SK-N-SH (cell line): Measurements from ENCODE around the gene ASGR1. TPM values are rescaled to one million over a fixed set of nuclear protein-coding genes. Genes with fewer than 3 reads are reported as not detected.
"Not testable (repeated sequence)": the region's sequence is repeated elsewhere in the genome, so short reads cannot be mapped to it uniquely, and the experiment has no call there.

ENCODE experiments used
- CTCF ChIA-PET: fragments of 300-600, 350-600 bp; formaldehyde crosslinking; extraction: SDS; loops from one replicate; lab custom pipeline; 2021; lab: Yijun Ruan, JAX
- POLR2A ChIA-PET: fragments of 350-600 bp; sonication (Branson Sonifier 250); formaldehyde crosslinking; extraction: SDS; loops from one replicate; lab custom pipeline; 2020; ENCODE audit warnings: antibody characterized with exemption, inconsistent platforms; lab: Yijun Ruan, JAX
- DNase-seq: peaks from one replicate; pipeline ENCODE4 v3.0.0; 2012
- H2AFZ ChIP-seq: fragments of 200-600 bp; sonication (generic); 2 replicates; pipeline ENCODE4 v1.8.1; 2016; ENCODE audit warnings: antibody characterized with exemption, mild to moderate bottlenecking, low read depth
- H3F3A ChIP-seq: fragments of 200-600 bp; sonication (generic); replicated peaks from 2 replicates; pipeline ENCODE3; 2016; ENCODE audit warnings: antibody characterized with exemption, mild to moderate bottlenecking; ENCODE audit not compliant: insufficient read depth
- H3K27ac ChIP-seq, 2 experiments: fragments of 200-500 bp in 1 of 2; fragments of 200-600 bp in 1 of 2; sonication (Bioruptor generic) in 1 of 2; sonication (generic), shearing (Covaris generic) in 1 of 2; 2 replicates each; pipeline versions ENCODE4 v1.5.1 to v1.6.1; 2014 to 2016; ENCODE audit warnings: low read depth in 2 of 2, inconsistent platforms in 1 of 2, low read length in 1 of 2, mild to moderate bottlenecking in 1 of 2, mixed read lengths in 1 of 2
- H3K27me3 ChIP-seq: fragments of 200-600 bp; sonication (generic), shearing (Covaris generic); 2 replicates; pipeline ENCODE4 v1.6.1; 2016; ENCODE audit warnings: mixed run types; ENCODE audit not compliant: insufficient read depth
- H3K36me3 ChIP-seq, 2 experiments: fragments of 200-500 bp in 1 of 2; fragments of 200-600 bp in 1 of 2; sonication (Bioruptor generic) in 1 of 2; sonication (generic) in 1 of 2; replicated peaks in 1 of 2; 2 replicates each; pipeline versions ENCODE3 to v1.5.1; 2014 to 2016; ENCODE audit warnings: low read length in 1 of 2, mild to moderate bottlenecking in 1 of 2; ENCODE audit not compliant: insufficient read depth in 2 of 2, control insufficient read depth in 1 of 2
- H3K4me1 ChIP-seq, 2 experiments: fragments of 200-500 bp in 1 of 2; fragments of 200-600 bp in 1 of 2; sonication (Bioruptor generic) in 1 of 2; sonication (generic), shearing (Covaris generic) in 1 of 2; 2 replicates each; pipeline versions ENCODE4 v1.5.1 to v1.6.1; 2014 to 2016; ENCODE audit warnings: low read depth in 1 of 2, low read length in 1 of 2, mixed run types in 1 of 2; ENCODE audit not compliant: insufficient read depth in 2 of 2, control insufficient read depth in 1 of 2
- H3K4me2 ChIP-seq: fragments of 200-600 bp; sonication (generic), shearing (Covaris generic); 2 replicates; pipeline ENCODE4 v1.6.1; 2017; ENCODE audit warnings: mixed run types
- H3K4me3 ChIP-seq, 2 experiments: fragments of 200-500 bp in 1 of 2; fragments of 200-600 bp in 1 of 2; sonication (Bioruptor generic) in 1 of 2; sonication (generic), shearing (Covaris generic) in 1 of 2; 2 replicates each; pipeline versions ENCODE4 v1.5.1 to v1.8.1; 2014 to 2016; ENCODE audit warnings: low read depth in 2 of 2, inconsistent platforms in 1 of 2, low read length in 1 of 2, mild to moderate bottlenecking in 1 of 2, mixed read lengths in 1 of 2, moderate library complexity in 1 of 2
- H3K79me2 ChIP-seq: fragments of 200-600 bp; sonication (generic); 2 replicates; pipeline ENCODE4 v1.8.1; 2017; ENCODE audit warnings: mild to moderate bottlenecking; ENCODE audit not compliant: insufficient read depth
- H3K9ac ChIP-seq: fragments of 200-600 bp; sonication (generic); 2 replicates; pipeline ENCODE4 v1.6.1; 2017; ENCODE audit warnings: mixed run types
- H3K9me2 ChIP-seq: fragments of 200-600 bp; sonication (generic); 2 replicates; pipeline ENCODE4 v1.6.1; 2017; ENCODE audit warnings: mixed run types
- H3K9me3 ChIP-seq: fragments of 200-600 bp; sonication (generic); 2 replicates; pipeline ENCODE4 v1.6.1; 2017; ENCODE audit warnings: mixed run types, mild to moderate bottlenecking, moderate library complexity
- H4K20me1 ChIP-seq: fragments of 200-600 bp; sonication (generic); 2 replicates; pipeline ENCODE4 v1.6.1; 2017; ENCODE audit warnings: mild to moderate bottlenecking, mixed run types; ENCODE audit not compliant: insufficient read depth
- EP300 ChIP-seq, 2 experiments: IDR thresholded peaks; 2 replicates each; pipeline versions ENCODE4 v1.4.0 to v1.6.1; 2012; ENCODE audit warnings: borderline replicate concordance in 1 of 2, low read depth in 1 of 2, low read length in 1 of 2
- FOSL2 ChIP-seq: IDR thresholded peaks from 2 replicates; pipeline ENCODE4 v1.4.0; 2012; ENCODE audit warnings: low read depth, mild to moderate bottlenecking, moderate library complexity, borderline replicate concordance
- GATA2 ChIP-seq: sonication (generic); formaldehyde crosslinking; IDR thresholded peaks from 2 replicates; pipeline ENCODE4 v1.5.0; 2020; ENCODE audit warnings: mild to moderate bottlenecking, missing genetic modification reagents
- JUND ChIP-seq: IDR thresholded peaks from 2 replicates; pipeline ENCODE4 v1.4.0; 2012
- MEF2A ChIP-seq: IDR thresholded peaks from 2 replicates; pipeline ENCODE4 v1.4.0; 2012; ENCODE audit warnings: low read depth, borderline replicate concordance
- POLR2AphosphoS5 ChIP-seq: IDR thresholded peaks from 2 replicates; pipeline ENCODE4 v1.6.1; 2012; ENCODE audit warnings: low read depth, low read length
- RCOR1 ChIP-seq: fragments of 150-350 bp; IDR thresholded peaks from 2 replicates; pipeline ENCODE4 v1.6.1; 2017; ENCODE audit warnings: antibody characterized with exemption, low read length
- RFX5 ChIP-seq: IDR thresholded peaks from 2 replicates; pipeline ENCODE4 v1.6.1; 2012; ENCODE audit warnings: mild to moderate bottlenecking, improper control_type of control experiment, low read length
- SMC3 ChIP-seq: IDR thresholded peaks from 2 replicates; pipeline ENCODE4 v1.6.1; 2012; ENCODE audit warnings: low read depth, low read length, improper control_type of control experiment
- WGBS: methylation state at CpG from one replicate; pipeline ENCODE4 v1.1.6; 2017; ENCODE audit warnings: low lambda C conversion rate; 5-methylcytosine and 5-hydroxymethylcytosine counted together
- polyA plus RNA-seq, 3 experiments: library from polyadenylated mRNA; depleted of rRNA; stranded (reverse); fragments of >200 nt; gene quantifications; 2 replicates each; pipeline ENCODE4 v1.2.3, GENCODE V29; 2012

The ASGR1 gene
- polyA plus RNA-seq, 1 of the 3 experiments (the other 2 are of a cell fraction) = 2.1 TPM

DNA sequence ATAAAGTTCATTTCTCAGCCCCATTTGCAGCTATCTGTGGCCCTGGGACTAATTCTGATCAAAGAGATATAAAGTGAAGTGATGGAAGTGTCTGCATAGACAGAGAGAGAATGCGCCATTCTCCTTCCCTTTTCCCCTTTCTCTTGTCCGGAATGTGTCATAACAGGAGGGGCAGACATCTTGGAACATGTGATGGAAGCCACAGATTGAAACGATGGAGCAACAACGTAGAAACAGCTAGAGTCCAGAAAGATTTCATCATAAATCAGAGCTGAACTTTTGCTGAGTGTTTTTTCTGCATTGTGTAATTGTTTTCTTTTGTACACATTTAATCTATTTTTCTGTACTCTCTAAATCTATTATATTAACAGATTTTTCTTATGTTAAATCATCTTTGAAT lies 11.3 kb downstream of the ASGR1 start (continued):
- TF ChIP-seq POLR2AphosphoS5 (no peak), RFX5 (no peak), SMC3 (no peak)

DNA sequence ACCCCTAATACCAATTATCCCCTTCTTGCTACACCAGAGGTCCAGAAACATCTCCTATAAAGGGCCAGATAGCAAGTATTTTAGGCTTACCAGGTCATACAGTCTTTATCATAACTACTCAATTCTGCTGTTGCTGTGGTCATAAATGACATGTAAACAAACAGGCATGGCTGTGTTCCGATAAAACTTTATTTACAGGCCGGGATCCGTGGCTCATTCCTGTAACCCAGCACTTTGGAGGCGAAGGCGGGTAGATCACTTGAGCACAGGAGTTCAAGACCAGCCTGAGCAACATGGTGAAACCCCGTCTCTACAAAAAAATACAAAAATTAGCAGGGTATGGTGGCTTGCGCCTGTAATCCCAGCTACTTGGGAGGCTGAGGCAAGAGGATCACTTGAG lies 12.3 kb downstream of the ASGR1 start:
- Histone ChIP-seq H3F3A (no peaks in the 10 kb centered on the region), H4K20me1 (no peaks in the 10 kb centered on the region), H3K27me3 (peaks cover 39% of the 10 kb centered on the region), H3K4me2 (no peak overlapping the region), H2AFZ (no peak overlapping the region), H3K27ac (no peak overlapping the region), H3K79me2 (no peaks in the 10 kb centered on the region), H3K9me3 (no peaks in the 10 kb centered on the region), H3K4me1 (no peaks in the 10 kb centered on the region), H3K36me3 (no peaks in the 10 kb centered on the region), H3K9me2 (no peaks in the 10 kb centered on the region), H3K4me3 (no peak overlapping the region), H3K9ac (no peak overlapping the region)
- whole genome bisulfite sequencing = 49% methylated on average over 7 of the region's 7 CpGs
- no peak for TF ChIP-seq EP300 (IDR thresholded peaks at IDR 0.05; ENCODE audit: borderline replicate concordance in 1 of 2, low read depth in 1 of 2, low read length in 1 of 2)
- no peak for TF ChIP-seq FOSL2
- TF ChIP-seq RFX5 = no peak
- no peak for TF ChIP-seq JUND
- no peak for TF ChIP-seq GATA2
- TF ChIP-seq MEF2A = no peak
- TF ChIP-seq RCOR1 = no peak
- ChIA-PET CTCF (interaction anchor here (1.3 to 1.5 kb wide), 3 partner anchors 10 to 121 kb away, joined by 4 to 10 read pairs (median 7); no protein-coding TSS in a partner anchor), POLR2A (no interaction called here)
- DNase-seq = no peak

DNA sequence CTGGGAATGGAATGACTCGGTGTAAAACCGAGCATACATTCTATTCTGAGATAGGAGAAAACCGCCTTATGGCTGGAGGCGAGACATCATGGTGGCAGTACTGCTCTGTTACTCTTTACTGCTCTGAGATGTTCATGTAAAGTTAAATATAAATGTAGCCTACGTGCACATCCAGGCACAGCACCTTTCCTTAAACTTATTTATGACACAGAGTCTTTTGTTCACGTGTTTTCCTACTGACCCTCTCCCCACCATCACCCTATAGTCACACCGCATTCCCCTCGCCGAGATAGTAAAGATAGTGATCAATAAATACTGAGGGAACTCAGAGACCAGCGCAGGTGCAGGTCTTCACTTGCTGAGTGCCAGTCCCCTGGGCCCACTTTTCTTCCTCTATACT lies 19.6 kb downstream of the ASGR1 start:
- DNase-seq, H4K20me1 ChIP-seq, H3K4me2 ChIP-seq, H3K36me3 ChIP-seq, H3K27ac ChIP-seq, H3K4me3 ChIP-seq, POLR2A ChIA-PET, CTCF ChIA-PET, H3K9me2 ChIP-seq, H3F3A ChIP-seq, H3K9me3 ChIP-seq, H3K79me2 ChIP-seq, H3K9ac ChIP-seq, H2AFZ ChIP-seq, H3K4me1 ChIP-seq: not testable (repeated sequence)
- WGBS = 16% methylated on average over 10 of the region's 10 CpGs
- peaks cover 92% of the 10 kb centered on the region for H3K27me3 ChIP-seq

DNA sequence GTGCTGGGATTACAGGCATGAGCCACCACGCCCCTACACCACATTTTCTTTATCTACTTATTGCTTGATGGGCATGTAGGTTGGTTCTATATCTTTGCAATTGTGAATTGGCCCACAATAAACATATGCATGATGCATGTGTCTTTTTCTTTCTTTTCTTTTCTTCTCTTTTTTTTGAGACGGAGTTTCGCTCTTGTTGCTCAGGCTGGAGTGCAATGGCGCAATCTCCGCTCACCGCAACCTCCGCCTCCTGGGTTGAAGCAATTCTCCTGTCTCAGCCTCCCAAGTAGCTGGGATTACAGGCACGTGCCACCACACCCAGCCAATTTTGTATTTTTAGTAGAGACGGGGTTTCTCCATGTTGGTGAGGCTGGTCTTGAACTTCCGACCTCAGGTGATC lies 20.7 kb downstream of the ASGR1 start:
- H3K9ac ChIP-seq, H3K27ac ChIP-seq, POLR2A ChIA-PET, H3K4me1 ChIP-seq, H3K36me3 ChIP-seq, H3K9me2 ChIP-seq, H2AFZ ChIP-seq, H3K4me2 ChIP-seq, H4K20me1 ChIP-seq, H3K79me2 ChIP-seq, H3K9me3 ChIP-seq, H3F3A ChIP-seq, DNase-seq, H3K4me3 ChIP-seq: not testable (repeated sequence)
- CTCF ChIA-PET = interaction anchor here (0.8 to 2.5 kb wide), 2 partner anchors 17 to 106 kb away, joined by 3 to 11 read pairs; no protein-coding TSS in a partner anchor
- H3K27me3 ChIP-seq = peaks cover 91% of the 10 kb centered on the region
- WGBS = 51% methylated on average over 10 of the region's 10 CpGs
